ENCODE results near the gene REG1B.

REG1B gene

DNA sequence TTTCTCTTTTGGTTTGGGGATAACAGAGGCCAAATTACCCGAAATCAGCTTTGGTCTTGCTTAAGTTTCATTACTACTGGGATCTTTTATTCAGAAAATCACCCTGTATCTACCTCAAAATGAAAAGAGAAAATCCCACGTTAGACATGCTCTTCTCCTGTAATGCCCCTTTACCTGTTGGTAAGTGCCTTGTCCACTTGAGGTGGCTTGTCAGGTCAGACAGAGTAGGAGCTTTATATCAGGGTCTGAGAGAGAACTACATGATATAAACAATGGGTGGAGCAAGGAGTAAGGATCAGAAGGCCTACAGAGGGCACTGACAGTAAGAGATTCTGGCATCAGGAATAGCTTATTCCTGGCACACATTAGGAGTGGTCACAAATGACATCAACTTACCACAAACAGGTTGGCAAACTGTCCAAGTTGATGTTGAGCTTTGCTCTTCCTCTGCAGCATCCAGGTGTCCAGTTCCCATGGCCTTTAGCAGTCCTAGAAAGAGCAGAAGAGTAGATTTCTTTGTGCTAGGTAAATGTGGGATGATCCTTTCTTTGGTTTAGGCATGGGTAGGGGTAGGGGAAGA is at the start of gene REG1B:
Gene REG1B (minus strand): TSS at position 209 of the 580 bp plus-strand sequence. CDS start 381 bp downstream, outside the sequence.
- no peak for DNase-seq (ENCODE audit: low read depth, low spot score)

DNA sequence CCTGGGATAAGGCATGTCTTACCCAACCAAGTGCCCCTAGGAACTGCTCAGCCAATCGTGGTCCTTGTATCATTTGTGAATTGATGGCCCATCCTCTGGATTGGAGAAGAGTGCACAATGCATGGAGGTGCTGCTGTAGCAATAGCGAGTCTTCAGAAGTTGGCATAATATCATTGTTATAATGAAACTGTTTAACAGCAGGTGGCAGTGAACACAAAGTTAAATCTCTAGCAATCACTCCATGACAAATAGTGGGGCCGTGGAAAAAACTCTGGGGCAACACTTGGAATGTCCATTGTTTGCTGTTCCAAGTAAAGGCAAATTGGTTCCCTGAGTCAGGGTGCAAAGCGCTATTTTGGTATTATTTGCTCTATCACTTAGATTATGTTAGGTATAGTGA is 43.9 kb upstream of the REG1B start:
- DNase-seq (ENCODE audit: low read depth, low spot score), result no peak

GRCh38 chr2:79129804-79130203 is 42.0 kb upstream of the REG1B start:
- DNase-seq (ENCODE audit: low read depth, low spot score), result no peak

DNA sequence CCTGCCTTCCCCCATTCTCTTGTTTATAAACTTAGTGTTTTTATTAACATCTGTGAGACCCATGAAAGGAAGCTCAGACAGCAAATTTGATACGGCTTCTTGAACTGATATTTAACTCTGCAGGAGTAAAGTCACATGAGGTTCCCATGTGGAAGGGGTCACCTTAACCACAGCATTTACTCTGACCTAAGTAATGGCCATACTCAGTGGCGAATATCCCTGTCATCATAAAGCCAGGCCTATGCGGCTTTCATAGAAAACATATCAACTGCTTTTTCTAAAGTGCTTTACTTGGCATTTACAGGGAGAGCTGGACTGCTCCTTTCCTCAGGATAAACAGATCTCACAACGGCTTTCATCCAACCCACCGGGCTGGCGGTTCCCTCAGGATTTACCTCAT is 41.5 kb upstream of the REG1B start:
- DNase-seq (ENCODE audit: low read depth, low spot score), result no peak

DNA sequence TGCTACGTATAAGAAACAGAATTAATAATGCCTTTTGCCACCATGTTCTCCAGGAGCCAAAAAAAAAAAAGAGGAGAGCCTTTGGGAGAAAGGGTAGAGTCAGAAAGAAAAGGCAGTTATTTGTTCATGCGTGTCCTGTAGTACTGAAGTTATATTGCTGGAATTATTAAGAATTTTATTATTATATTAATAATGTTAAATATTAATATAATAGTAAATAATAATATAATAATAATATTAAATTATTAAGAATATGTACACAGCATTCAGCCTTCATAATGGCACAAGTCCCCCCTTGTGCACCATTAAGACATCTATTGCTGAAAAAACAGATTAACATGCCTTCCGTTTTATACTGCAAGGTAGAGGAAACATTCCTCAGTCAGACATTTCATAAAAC is 40.6 kb upstream of the REG1B start:
- DNase-seq (ENCODE audit: low read depth, low spot score), result no peak

DNA sequence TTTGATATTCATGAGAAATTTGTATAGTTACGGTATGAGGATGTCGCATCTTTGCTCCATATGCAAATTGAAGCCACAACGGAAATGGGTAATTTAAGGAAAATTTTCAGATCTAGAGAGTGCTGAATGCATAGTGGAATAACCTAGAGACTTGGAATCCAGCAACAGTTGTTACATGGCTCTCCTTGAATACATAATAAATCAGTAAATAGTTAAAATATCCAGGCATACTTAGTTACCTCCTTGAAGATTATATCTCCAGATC is 37.9 kb upstream of the REG1B start:
- DNase-seq (ENCODE audit: low read depth, low spot score), result no peak

DNA sequence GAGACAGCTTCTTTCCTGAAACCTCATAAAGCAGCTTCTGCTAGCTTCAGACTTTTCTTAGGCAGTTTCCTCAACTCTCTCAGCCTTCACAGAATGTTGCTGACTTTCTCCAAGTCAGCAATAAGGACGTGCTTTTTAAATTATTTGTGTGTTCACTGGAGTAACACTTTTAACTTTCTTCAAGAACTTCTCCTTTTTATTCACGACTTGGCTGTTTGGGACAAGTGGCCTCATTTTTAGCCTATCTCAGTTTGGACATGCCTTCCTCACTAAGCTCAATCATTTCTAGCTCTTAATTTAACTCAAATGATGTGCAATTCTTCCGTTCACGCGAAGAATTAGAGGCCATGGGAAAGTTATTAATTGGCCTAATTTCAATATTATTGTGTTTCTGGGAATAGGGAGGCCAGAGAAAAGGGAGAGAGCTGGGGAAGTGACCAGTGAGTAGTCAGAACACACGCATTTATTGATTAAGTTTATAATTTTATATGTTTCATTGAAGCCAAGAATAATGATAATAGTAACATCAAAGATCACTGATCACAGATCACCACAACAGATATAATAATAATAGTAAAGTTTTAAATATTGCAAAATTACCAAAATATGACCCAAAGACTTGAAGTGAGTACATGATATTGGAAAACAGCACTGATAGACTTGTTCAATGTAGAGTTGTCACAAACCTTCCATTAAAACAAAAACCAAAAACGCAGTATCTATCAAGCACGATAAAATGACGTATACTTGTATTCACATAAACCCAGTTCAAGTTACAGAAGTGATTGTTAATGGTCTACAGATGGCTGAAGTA is 37.3 kb upstream of the REG1B start:
- DNase-seq (ENCODE audit: low read depth, low spot score), result no peak

DNA sequence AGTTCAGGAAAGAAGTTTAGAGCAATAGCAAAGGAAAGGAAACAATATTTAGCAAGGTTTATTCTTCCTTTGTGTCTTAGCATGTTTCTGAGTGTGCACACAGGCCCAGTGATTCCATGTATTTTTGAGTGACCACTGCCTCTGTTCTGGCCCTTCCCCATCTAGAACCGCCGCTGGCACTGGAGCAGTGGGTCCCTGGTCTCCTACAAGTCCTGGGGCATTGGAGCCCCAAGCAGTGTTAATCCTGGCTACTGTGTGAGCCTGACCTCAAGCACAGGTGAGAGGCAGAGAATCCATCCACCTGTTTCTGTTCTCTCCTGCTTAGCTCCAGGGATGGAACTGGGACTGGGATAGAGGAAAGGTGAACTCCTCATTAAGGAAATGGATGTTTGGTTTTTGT is 34.9 kb upstream of the REG1B start:
- no peak for DNase-seq (ENCODE audit: low read depth, low spot score)

DNA sequence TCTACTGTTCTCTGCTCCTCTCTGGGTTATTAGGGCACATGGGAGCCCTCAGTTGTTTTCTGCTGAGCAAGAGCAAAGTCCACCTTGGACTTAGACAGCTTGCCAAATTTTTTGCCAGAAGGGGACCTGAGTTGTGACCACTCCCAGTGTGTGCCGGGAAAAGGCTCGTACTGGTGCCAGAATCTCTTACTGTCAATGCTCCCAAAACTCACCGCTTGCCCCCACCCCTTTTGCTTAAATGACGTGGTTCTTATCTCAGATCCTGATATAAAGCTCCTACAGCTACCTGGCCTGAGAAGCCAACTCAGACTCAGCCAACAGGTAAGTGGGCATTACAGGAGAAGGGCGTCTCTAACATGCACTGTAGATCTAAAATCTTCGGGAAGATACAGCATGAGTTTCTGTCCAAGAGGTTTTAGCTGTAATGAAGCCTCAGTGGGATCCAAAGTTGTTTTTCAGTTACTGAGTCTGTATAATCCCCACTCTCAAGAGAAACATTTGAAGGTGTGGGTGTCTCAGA is 32.5 kb upstream of the REG1B start, which contains the start of gene REG1A:
Gene REG1A (plus strand): TSS at position 295 of the 520 bp plus-strand sequence. CDS start 374 bp downstream, outside the sequence.
- no peak for DNase-seq (ENCODE audit: low read depth, low spot score)

- no peak for DNase-seq (ENCODE audit: low read depth, low spot score)
These were observed 29.5 kb upstream of the REG1B start for GRCh38 chr2:79116997-79117928.

DNA sequence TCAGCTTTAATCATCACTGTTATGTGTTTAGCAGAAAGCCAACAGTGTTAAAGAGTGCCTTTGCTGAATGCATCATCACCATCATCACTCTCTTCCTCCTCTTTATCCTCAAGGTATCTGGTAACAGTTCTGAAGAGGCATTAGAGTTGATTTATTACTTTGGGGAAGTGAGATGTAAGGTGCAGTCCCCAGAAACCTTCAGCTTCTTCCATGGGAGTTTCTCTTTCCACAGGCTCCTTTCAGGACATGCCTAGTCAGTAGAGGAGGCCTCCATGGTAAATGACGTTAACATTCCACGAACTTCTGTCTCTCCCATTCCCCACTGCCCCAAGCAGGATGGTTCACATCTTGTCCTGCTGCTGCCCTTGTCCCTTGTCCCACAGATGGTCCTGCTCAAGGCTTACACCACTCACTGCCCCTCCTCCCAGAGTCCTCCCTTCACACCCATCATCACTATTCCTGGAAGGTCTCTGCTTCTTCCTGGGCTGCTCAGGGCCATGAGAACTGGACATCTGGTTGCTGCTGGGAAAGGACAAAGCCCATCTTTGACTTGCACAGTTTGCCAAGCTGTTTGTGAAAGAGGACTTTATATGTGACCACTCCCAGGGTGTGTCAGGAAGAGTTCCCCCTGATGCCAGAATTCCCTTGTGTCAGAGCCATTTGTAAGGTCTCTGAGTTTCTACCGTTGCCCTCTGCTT is 27.2 kb upstream of the REG1B start:
- no peak for DNase-seq (ENCODE audit: low read depth, low spot score)

DNA sequence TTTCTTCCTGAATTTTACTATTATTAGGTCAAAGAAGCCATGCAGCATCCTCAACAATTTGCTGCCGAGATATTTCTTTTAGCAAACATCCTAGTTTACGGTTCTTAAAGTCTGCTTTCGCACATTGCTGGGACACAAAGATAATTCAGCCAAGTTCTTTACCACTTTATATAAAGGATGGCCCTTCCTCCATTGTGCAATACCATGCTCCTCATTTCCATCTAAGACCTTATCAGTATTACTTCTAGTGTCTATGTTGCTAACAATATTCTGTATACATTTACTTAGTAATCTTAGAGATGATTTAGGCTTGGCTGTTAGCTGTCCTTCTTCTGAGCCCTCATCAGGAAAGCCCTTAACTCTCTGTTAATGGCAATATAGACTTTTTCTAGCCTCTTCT is 24.5 kb upstream of the REG1B start:
- DNase-seq (ENCODE audit: low read depth, low spot score), result no peak

- no peak for DNase-seq (ENCODE audit: low read depth, low spot score)
These were observed 17.5 kb upstream of the REG1B start for GRCh38 chr2:79105259-79105658.

DNA sequence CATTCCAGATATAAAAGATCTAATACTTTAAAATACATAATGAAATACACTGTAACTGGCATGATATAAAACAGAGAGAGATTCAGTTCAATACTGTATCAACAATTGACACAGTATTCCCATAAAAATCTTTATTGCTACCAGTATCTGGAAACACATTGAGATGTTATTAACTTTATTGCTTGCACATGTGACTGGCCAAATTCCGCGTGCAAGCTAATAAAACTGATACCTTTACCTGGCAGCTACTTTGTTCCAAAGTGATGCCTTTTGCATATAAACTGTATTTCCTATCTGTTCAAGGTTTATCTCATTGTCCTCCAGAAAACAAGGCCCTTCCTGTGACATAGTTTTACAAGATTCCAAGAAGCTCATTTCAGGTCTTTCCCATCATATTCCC is 15.4 kb upstream of the REG1B start:
- DNase-seq (ENCODE audit: low read depth, low spot score), result no peak

DNA sequence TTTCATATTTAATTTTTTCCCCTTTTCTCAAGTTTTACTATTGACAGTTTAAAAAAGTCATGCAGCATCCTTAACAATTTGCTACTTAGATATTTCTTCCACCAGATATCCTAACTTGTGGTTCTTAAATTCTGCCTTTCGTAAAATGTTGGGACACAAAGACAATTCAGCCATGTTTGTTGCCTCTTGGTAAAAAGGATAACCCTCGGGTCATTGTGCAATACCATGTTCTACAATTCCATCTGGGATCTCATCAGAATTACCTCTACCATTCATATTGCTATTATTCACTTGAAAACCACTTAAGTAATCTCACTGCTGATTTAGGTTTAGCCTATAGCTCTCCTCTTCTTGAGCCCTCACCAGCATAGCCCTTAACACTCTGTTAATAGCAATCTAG is 13.2 kb upstream of the REG1B start:
- no peak for DNase-seq (ENCODE audit: low read depth, low spot score)

DNA sequence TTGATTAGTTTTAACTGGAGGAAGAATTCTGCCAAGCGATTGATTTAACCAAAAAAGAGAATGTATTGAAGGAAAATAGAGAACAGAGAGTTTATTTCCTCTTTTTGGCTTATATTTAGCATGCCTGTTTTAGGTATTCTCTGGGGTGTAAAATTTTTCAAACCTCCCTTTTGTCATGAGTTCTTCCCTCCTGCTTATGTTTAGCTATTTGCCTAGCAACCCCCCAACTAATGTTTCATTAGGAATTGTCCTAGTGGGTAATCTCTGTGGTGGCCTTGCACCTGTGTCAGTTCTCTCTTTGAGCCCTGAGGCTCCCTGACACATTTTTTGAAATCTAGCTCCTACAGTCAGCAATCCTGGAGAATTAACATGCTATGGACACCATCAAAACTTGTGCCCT is 12.5 kb upstream of the REG1B start:
- no peak for DNase-seq (ENCODE audit: low read depth, low spot score)

- no peak for DNase-seq (ENCODE audit: low read depth, low spot score)
These were observed 11.4 kb upstream of the REG1B start for GRCh38 chr2:79099140-79099686.

DNA sequence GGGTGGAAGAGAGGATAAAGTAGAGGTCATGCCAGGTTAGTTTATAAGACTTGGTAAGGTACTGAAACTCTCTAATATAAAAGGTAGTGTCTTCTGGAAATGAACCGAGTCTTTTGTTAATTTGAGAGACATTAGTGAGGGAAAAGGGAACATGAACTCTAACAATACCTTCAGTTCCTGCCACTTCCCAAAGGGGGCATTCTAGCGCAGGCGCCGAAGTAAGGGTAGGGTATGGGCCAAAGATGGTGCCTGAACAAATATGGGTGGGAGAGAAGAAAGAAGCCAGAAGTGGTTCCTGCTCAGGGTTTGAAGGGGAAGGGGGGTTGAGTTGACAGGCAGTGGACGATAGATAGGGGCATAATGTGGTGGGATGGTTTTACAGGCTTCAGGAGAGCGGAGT is 10.1 kb upstream of the REG1B start:
- DNase-seq (ENCODE audit: low read depth, low spot score), result no peak

- no peak for DNase-seq (ENCODE audit: low read depth, low spot score)
These were observed 2.9 kb upstream of the REG1B start for GRCh38 chr2:79090693-79091092.

DNA sequence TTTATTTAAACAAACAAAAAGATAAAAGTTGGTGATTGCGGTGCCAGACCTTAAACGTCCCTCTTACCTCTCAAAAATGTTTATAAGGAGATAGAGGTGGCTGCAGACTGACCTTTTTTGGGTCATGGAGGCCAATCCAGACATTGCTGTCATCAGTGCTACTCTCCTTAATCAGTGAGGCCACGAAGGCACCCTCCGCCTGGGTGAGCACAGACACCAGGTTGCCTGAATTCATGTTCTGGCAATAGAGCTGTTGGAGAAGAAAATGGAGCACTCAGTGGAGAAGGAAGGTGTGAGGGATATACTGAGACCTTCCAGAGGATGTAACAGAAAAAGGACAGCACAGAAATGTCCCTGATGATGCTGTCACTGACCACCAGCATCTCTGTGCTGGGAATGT is 1.5 kb downstream of the REG1B start:
- no peak for DNase-seq (ENCODE audit: low read depth, low spot score)

GRCh38 chr2:79085382-79085781 is 2.4 kb downstream of the REG1B start:
- DNase-seq (ENCODE audit: low read depth, low spot score), result no peak

Measured in ELF-1 (cell line).